Fibroblast of lung (primary cell): Measurements from ENCODE around the gene ECHS1. TPM values are rescaled to one million over a fixed set of nuclear protein-coding genes. Genes with fewer than 3 reads are reported as not detected.

Experiments
- DNase-seq, 2 donors: peaks; one replicate each; pipeline versions ENCODE4 v3.0.0 to v3.0.0-alpha.2; 2010; ENCODE audit warnings: low read depth in 2 of 2
- H2AFZ ChIP-seq: 2 replicates; pipeline ENCODE4 v1.5.1; 2012; ENCODE audit warnings: low read length, control low read depth, inconsistent platforms
- H3K27ac ChIP-seq: 2 replicates; pipeline ENCODE4 v1.5.1; 2011; ENCODE audit warnings: low read length, control low read depth; ENCODE audit not compliant: insufficient read depth
- H3K27me3 ChIP-seq: 2 replicates; pipeline ENCODE4 v1.5.1; 2011; ENCODE audit warnings: mild to moderate bottlenecking, low read length; ENCODE audit not compliant: control insufficient read depth, insufficient read depth
- H3K36me3 ChIP-seq: 2 replicates; pipeline ENCODE4 v1.5.1; 2011; ENCODE audit warnings: low read length; ENCODE audit not compliant: control insufficient read depth, insufficient read depth
- H3K4me1 ChIP-seq: 2 replicates; pipeline ENCODE4 v1.5.1; 2011; ENCODE audit warnings: low read length; ENCODE audit not compliant: control insufficient read depth, insufficient read depth; ENCODE audit errors: extremely low read depth
- H3K4me2 ChIP-seq: 2 replicates; pipeline ENCODE4 v1.5.1; 2011; ENCODE audit warnings: low read length, control low read depth; ENCODE audit not compliant: insufficient read depth; ENCODE audit errors: extremely low read depth
- H3K4me3 ChIP-seq, 4 experiments: fragments of 200-600 bp in 1 of 4; sonication (generic) in 1 of 4; replicated peaks in 1 of 4; 2 replicates each; pipeline ENCODE4 v1.5.1; 2011 to 2016; ENCODE audit warnings: low read length in 4 of 4, low read depth in 3 of 4, mild to moderate bottlenecking in 3 of 4, control low read depth in 2 of 4, inconsistent platforms in 1 of 4, mixed read lengths in 1 of 4; ENCODE audit not compliant: insufficient read depth in 1 of 4; ENCODE audit errors: control extremely low read depth in 1 of 4
- H3K79me2 ChIP-seq: 2 replicates; pipeline ENCODE4 v1.5.1; 2012; ENCODE audit warnings: mild to moderate bottlenecking, low read length, inconsistent platforms; ENCODE audit not compliant: control insufficient read depth, insufficient read depth
- H3K9ac ChIP-seq: 2 replicates; pipeline ENCODE4 v1.5.1; 2011; ENCODE audit warnings: mild to moderate bottlenecking, low read length, control low read depth; ENCODE audit not compliant: insufficient read depth
- H3K9me3 ChIP-seq: 2 replicates; pipeline ENCODE4 v1.5.1; 2012; ENCODE audit warnings: low read depth, low read length; ENCODE audit not compliant: control insufficient read depth, insufficient read depth
- H4K20me1 ChIP-seq: 2 replicates; pipeline ENCODE4 v1.5.1; 2011; ENCODE audit warnings: low read length; ENCODE audit not compliant: control insufficient read depth, insufficient read depth; ENCODE audit errors: extremely low read depth
- CTCF ChIP-seq, 2 donors: IDR thresholded peaks in 1 of 2; conservative IDR thresholded peaks in 1 of 2; 1 replicate in 1 of 2; 2 replicates in 1 of 2; pipeline ENCODE4 v1.5.1; 2011 to 2012; ENCODE audit warnings: low read length in 2 of 2, control low read depth in 1 of 2, inconsistent platforms in 1 of 2, low read depth in 1 of 2, mild to moderate bottlenecking in 1 of 2
- EZH2 ChIP-seq: IDR thresholded peaks from 2 replicates; pipeline ENCODE4 v1.5.1; 2012; ENCODE audit warnings: low read length, control low read depth, mild to moderate bottlenecking; ENCODE audit errors: missing control alignments
- polyA plus RNA-seq, 2 donors: library from polyadenylated mRNA; depleted of rRNA in 1 of 2; stranded (reverse) in 1 of 2; unstranded in 1 of 2; fragments of >200 nt; gene quantifications; 2 replicates each; pipeline ENCODE4 v1.2.1, GENCODE V29; 2011 to 2012; ENCODE audit warnings: missing spikeins in 1 of 2
- total RNA-seq: library from RNA; depleted of rRNA; stranded (reverse); fragments of >200 nt; gene quantifications from 2 replicates; pipeline ENCODE4 v1.2.1, GENCODE V29; 2014

The ECHS1 gene
- total and polyA plus RNA-seq, 2 donors (not counting 1 experiment from before 2014, with no cell fraction given): 63.9 to 71.9 TPM

DNA sequence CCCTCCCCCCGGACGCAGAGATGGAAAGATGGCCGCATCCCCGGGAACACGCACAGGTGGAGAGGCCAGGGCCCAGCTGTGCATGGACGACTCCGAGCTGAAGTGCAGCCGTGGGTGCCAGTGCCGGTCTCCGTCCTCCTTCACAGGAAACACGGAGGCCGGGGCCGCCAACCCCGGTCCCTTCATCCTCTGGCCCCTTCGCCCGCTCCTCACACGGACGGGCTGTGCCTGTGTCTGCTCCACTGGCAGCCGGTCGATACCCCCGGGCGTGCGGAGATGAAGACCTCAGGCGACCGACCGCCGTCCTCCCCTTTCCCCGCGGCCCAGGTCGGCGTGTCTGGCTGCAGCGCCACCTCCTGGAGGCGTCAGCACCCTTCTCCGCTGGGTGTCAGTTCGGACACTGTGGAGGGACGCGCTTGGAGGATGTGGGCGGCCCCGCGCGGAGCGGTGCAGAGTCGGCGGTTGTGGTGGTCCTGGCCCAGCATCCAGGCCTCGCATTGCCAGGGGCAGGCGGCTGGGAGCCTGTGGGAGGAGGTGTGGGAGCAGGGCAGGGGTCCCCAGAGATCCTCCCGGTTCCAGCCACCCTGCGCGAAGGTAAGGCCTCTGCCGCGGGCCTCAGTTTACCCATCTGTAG, 54.5 kb downstream of the ECHS1 start:
- Histone ChIP-seq H3K27ac (no peak overlapping the region), H2AFZ (peak overlapping the region; percentile 69), H3K79me2 (no peaks in the 10 kb centered on the region), H4K20me1 (no peaks in the 10 kb centered on the region), H3K4me2 (peak overlapping the region; percentile 87), H3K9ac (peak overlapping the region; percentile 37), H3K27me3 (no peaks in the 10 kb centered on the region), H3K36me3 (no peaks in the 10 kb centered on the region), H3K4me1 (no peaks in the 10 kb centered on the region), H3K9me3 (no peaks in the 10 kb centered on the region), H3K4me3 (peak overlapping the region; percentile 37 to 52 (median 50))
- TF ChIP-seq EZH2 (no peak), CTCF (conservative IDR thresholded peaks at IDR 0.05 in 1 of 2, IDR thresholded peaks at IDR 0.05 in 1 of 2; ENCODE audit: low read depth in 1 of 2, low read length in 2 of 2) (peak; percentile 46 to 72)
- peak; percentile 46 to 47 for DNase-seq

DNA sequence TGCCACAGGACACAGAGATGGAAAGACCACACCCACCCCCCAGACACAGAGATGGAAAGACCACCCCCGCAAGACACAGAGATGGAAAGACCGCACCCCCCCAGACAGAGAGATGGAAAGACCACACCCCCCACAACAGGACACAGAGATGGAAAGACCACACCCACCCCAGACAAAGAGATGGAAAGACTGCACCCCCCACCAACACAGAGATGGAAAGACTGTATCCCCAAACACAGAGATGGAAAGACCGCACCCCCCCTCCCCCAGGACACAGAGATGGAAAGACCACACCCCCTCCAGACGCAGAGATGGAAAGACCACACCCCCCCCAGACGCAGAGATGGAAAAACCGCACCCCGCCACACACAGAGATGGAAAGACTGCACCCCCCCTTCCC, 56.4 kb downstream of the ECHS1 start:
- Histone ChIP-seq H3K27me3 (no peaks in the 10 kb centered on the region), H3K36me3 (no peaks in the 10 kb centered on the region), H3K27ac (no peak overlapping the region), H3K9ac (no peak overlapping the region), H3K79me2 (no peaks in the 10 kb centered on the region), H3K9me3 (no peaks in the 10 kb centered on the region), H3K4me3 (no peak overlapping the region), H3K4me1 (no peaks in the 10 kb centered on the region), H4K20me1 (no peaks in the 10 kb centered on the region), H2AFZ (no peak overlapping the region), H3K4me2 (no peak overlapping the region)
- no peak for DNase-seq
- TF ChIP-seq CTCF (conservative IDR thresholded peaks at IDR 0.05 in 1 of 2, IDR thresholded peaks at IDR 0.05 in 1 of 2; ENCODE audit: low read depth in 1 of 2, low read length in 2 of 2) (no peak), EZH2 (no peak)

- H3K79me2 ChIP-seq: no peaks in the 10 kb centered on the region
- H3K27me3 ChIP-seq: no peaks in the 10 kb centered on the region
- no peak overlapping the region for H3K27ac ChIP-seq
- H3K9ac ChIP-seq: no peak overlapping the region
- H3K9me3 ChIP-seq: no peaks in the 10 kb centered on the region
- no peak overlapping the region for H3K4me2 ChIP-seq
- no peaks in the 10 kb centered on the region for H3K36me3 ChIP-seq
- no peak overlapping the region for H2AFZ ChIP-seq
- no peak for DNase-seq
- TF ChIP-seq CTCF (conservative IDR thresholded peaks at IDR 0.05 in 1 of 2, IDR thresholded peaks at IDR 0.05 in 1 of 2; ENCODE audit: low read depth in 1 of 2, low read length in 2 of 2) (no peak), EZH2 (no peak)
- no peaks in the 10 kb centered on the region for H3K4me1 ChIP-seq
- H4K20me1 ChIP-seq: no peaks in the 10 kb centered on the region
- no peak overlapping the region for H3K4me3 ChIP-seq
These were observed 56.9 kb downstream of the ECHS1 start for GRCh38 chr10:133316266-133316665.
